CD14-positive monocyte (primary cell): Measurements from ENCODE around the gene VMP1. TPM values are rescaled to one million over a fixed set of nuclear protein-coding genes. Genes with fewer than 3 reads are reported as not detected.

Source experiments
- DNase-seq, 3 donors: peaks; one replicate each; pipeline ENCODE4 v3.0.0-alpha.2; 2011 to 2022
- H2AFZ ChIP-seq: 2 replicates; pipeline ENCODE4 v1.6.0; 2012; ENCODE audit warnings: mild to moderate bottlenecking, low read depth, low read length, inconsistent platforms; ENCODE audit not compliant: insufficient read depth, poor library complexity, severe bottlenecking
- H3K27ac ChIP-seq, 2 donors: 1 replicate in 1 of 2; 2 replicates in 1 of 2; pipeline ENCODE4 v1.5.1; 2012 to 2013; ENCODE audit warnings: low read length in 2 of 2, control low read depth in 1 of 2, inconsistent platforms in 1 of 2, low read depth in 1 of 2, mild to moderate bottlenecking in 1 of 2
- H3K27me3 ChIP-seq, 2 donors: one replicate each; pipeline versions ENCODE4 v1.6.0 to v1.6.1; 2011 to 2013; ENCODE audit warnings: low read length in 2 of 2; ENCODE audit not compliant: control insufficient read depth in 2 of 2, insufficient read depth in 2 of 2
- H3K36me3 ChIP-seq, 2 donors: replicated peaks in 1 of 2; 1 replicate in 1 of 2; 2 replicates in 1 of 2; pipeline versions ENCODE4 v1.5.1 to v1.6.1; 2012 to 2013; ENCODE audit warnings: low read length in 2 of 2, control low read depth in 1 of 2, inconsistent platforms in 1 of 2, mild to moderate bottlenecking in 1 of 2; ENCODE audit not compliant: insufficient read depth in 2 of 2, control insufficient read depth in 1 of 2
- H3K4me1 ChIP-seq, 2 donors: 1 replicate in 1 of 2; 2 replicates in 1 of 2; pipeline versions ENCODE4 v1.5.1 to v1.6.1; 2012 to 2013; ENCODE audit warnings: low read length in 2 of 2, control low read depth in 1 of 2, inconsistent platforms in 1 of 2, mild to moderate bottlenecking in 1 of 2, moderate library complexity in 1 of 2; ENCODE audit not compliant: insufficient read depth in 2 of 2, control insufficient read depth in 1 of 2
- H3K4me2 ChIP-seq: replicated peaks from 2 replicates; pipeline ENCODE3; 2012; ENCODE audit warnings: low read length, moderate library complexity, mild to moderate bottlenecking; ENCODE audit not compliant: poor library complexity, severe bottlenecking; ENCODE audit errors: extremely low read depth
- H3K4me3 ChIP-seq, 3 experiments: fragments of 200-600 bp in 1 of 3; sonication (generic) in 1 of 3; replicated peaks in 1 of 3; 1 replicate in 2 of 3; 2 replicates in 1 of 3; pipeline ENCODE4 v1.5.1; 2011 to 2013; ENCODE audit warnings: low read length in 3 of 3, mild to moderate bottlenecking in 3 of 3, control low read depth in 2 of 3, low read depth in 2 of 3, inconsistent platforms in 1 of 3, moderate library complexity in 1 of 3
- H3K79me2 ChIP-seq: 2 replicates; pipeline ENCODE4 v1.6.0; 2012; ENCODE audit warnings: mild to moderate bottlenecking, control low read depth, inconsistent platforms, low read length, moderate library complexity; ENCODE audit not compliant: insufficient read depth
- H3K9ac ChIP-seq: 2 replicates; pipeline ENCODE4 v1.6.0; 2017; ENCODE audit warnings: low read length, mild to moderate bottlenecking; ENCODE audit not compliant: insufficient read depth, poor library complexity, severe bottlenecking
- H3K9me3 ChIP-seq, 2 donors: replicated peaks in 1 of 2; 1 replicate in 1 of 2; 2 replicates in 1 of 2; pipeline versions ENCODE4 v1.5.1 to v1.6.1; 2012 to 2013; ENCODE audit warnings: low read length in 2 of 2, control low read depth in 1 of 2; ENCODE audit not compliant: control insufficient read depth in 1 of 2, insufficient read depth in 1 of 2
- H4K20me1 ChIP-seq: 2 replicates; pipeline ENCODE4 v1.6.0; 2012; ENCODE audit warnings: mild to moderate bottlenecking, low read length, control low read depth, moderate library complexity; ENCODE audit not compliant: insufficient read depth
- H3K27ac Mint-ChIP-seq, 7 donors: one replicate each; pipeline ENCODE4 v1.8.0; 2020; ENCODE audit warnings: mild to moderate bottlenecking in 7 of 7, mixed read lengths in 7 of 7, moderate library complexity in 6 of 7, inconsistent platforms in 2 of 7
- H3K27me3 Mint-ChIP-seq, 3 donors: one replicate each; pipeline ENCODE4 v1.8.0; 2021 to 2022; ENCODE audit warnings: low read depth in 3 of 3, mild to moderate bottlenecking in 3 of 3, mixed read lengths in 3 of 3, moderate library complexity in 3 of 3, inconsistent platforms in 1 of 3
- H3K36me3 Mint-ChIP-seq, 2 donors: one replicate each; pipeline ENCODE4 v1.8.0; 2020; ENCODE audit warnings: mixed read lengths in 2 of 2, inconsistent platforms in 1 of 2, mild to moderate bottlenecking in 1 of 2
- H3K4me1 Mint-ChIP-seq: one replicate; pipeline ENCODE4 v1.8.0; 2020; ENCODE audit warnings: mild to moderate bottlenecking, mixed read lengths
- H3K4me3 Mint-ChIP-seq, 2 donors: one replicate each; pipeline ENCODE4 v1.8.0; 2020; ENCODE audit warnings: mild to moderate bottlenecking in 2 of 2, mixed read lengths in 2 of 2, moderate library complexity in 1 of 2
- H3K9me3 Mint-ChIP-seq, 7 donors: one replicate each; pipeline ENCODE4 v1.8.0; 2020 to 2022; ENCODE audit warnings: mixed read lengths in 7 of 7, mild to moderate bottlenecking in 6 of 7, moderate library complexity in 6 of 7, inconsistent platforms in 2 of 7
- WGBS: methylation state at CpG from one replicate; pipeline ENCODE4 v1.1.5; 2013; ENCODE audit warnings: missing lambda C conversion rate; ENCODE audit not compliant: insufficient coverage; 5-methylcytosine and 5-hydroxymethylcytosine counted together
- intact Hi-C, 2 donors: fragments of 100-400 bp; cut with micrococcal nuclease; formaldehyde crosslinking; loops; one replicate each; pipeline versions ENCODE4 v1.15.0 to v1.15.1; 2023
- polyA plus RNA-seq, 3 donors: library from polyadenylated mRNA; depleted of rRNA in 1 of 3; unstranded in 2 of 3; stranded (reverse) in 1 of 3; fragments of 300-500 nt in 2 of 3; fragments of >200 nt in 1 of 3; fragmentation: Illumina TruSeq in 2 of 3; gene quantifications; 1 replicate in 2 of 3; 2 replicates in 1 of 3; pipeline ENCODE4 v1.2.3, GENCODE V29; 2012 to 2021
- TF ChIP-seq, protein P1 (sequence below): fragments of 200-600 bp; IDR thresholded peaks from one replicate; pipeline ENCODE4 v1.8.0; 2022; ENCODE audit warnings: antibody characterized with exemption, mild to moderate bottlenecking

VMP1 gene
- polyA plus RNA-seq, 3 donors = 246 to 511 (median 386) TPM

DNA sequence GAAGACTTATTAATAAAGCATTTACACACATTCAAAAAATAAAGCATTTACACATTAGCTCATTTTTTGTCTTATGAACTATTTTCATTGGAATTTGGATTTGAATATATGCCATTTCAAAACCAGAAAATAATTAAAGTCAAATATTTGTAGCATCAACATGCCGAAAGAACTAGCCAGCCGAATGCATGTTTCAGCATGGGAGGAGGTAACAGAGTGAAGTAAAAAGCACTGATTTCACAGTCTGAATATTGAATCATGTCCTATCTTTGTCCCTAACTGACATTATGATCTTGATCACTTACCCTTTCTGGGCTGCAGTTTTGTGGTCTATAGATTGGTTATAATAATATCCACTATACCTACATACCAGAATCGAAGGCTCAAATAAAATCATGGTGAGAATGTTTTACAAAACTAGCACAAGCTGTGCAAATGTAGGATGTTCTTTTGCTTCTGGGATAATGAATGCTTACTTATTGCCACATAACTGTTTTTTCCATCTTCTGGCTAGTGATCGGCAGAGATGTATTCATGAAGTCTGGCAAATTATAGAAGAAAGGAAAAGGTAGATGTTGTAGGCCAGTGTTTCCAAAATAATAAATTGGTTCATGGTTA lies 100.5 kb downstream of the VMP1 start:
- peaks cover 0 to 3% (median 0%) of the 10 kb centered on the region in 7 donors for H3K9me3 Mint-ChIP-seq
- no peak overlapping the region for H3K4me3 ChIP-seq
- peaks cover 28 to 42% of the 10 kb centered on the region in 2 donors for H3K36me3 ChIP-seq
- H3K4me1 ChIP-seq = peaks cover 30 to 71% of the 10 kb centered on the region in 2 donors
- H3K4me3 Mint-ChIP-seq = no peak overlapping the region
- no peaks in the 10 kb centered on the region for H3K9me3 ChIP-seq
- WGBS = no CpG with 5 or more reads among the region's 4 CpGs
- intact Hi-C loops = loop anchor here in 1 of 2 donors (5.0 kb wide), 1 partner anchor 34 kb away; no protein-coding TSS in a partner anchor
- no peak for DNase-seq
- peak overlapping the region in 1 of 2 donors; percentile 29 for H3K27ac ChIP-seq
- TF ChIP-seq, protein P1, sequence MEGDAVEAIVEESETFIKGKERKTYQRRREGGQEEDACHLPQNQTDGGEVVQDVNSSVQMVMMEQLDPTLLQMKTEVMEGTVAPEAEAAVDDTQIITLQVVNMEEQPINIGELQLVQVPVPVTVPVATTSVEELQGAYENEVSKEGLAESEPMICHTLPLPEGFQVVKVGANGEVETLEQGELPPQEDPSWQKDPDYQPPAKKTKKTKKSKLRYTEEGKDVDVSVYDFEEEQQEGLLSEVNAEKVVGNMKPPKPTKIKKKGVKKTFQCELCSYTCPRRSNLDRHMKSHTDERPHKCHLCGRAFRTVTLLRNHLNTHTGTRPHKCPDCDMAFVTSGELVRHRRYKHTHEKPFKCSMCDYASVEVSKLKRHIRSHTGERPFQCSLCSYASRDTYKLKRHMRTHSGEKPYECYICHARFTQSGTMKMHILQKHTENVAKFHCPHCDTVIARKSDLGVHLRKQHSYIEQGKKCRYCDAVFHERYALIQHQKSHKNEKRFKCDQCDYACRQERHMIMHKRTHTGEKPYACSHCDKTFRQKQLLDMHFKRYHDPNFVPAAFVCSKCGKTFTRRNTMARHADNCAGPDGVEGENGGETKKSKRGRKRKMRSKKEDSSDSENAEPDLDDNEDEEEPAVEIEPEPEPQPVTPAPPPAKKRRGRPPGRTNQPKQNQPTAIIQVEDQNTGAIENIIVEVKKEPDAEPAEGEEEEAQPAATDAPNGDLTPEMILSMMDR = no peak
- peaks cover 38% of the 10 kb centered on the region for H3K4me1 Mint-ChIP-seq
- no peaks in the 10 kb centered on the region for H3K27me3 ChIP-seq
- H3K9ac ChIP-seq = no peak overlapping the region
- no peak overlapping the region for H2AFZ ChIP-seq
- no peak overlapping the region for H3K4me2 ChIP-seq
- peaks cover 46% of the 10 kb centered on the region for H3K79me2 ChIP-seq
- peaks cover 31 to 52% of the 10 kb centered on the region in 2 donors for H3K36me3 Mint-ChIP-seq
- H3K27me3 Mint-ChIP-seq = peaks cover 0 to 2% (median 0%) of the 10 kb centered on the region in 3 donors
- H4K20me1 ChIP-seq = no peaks in the 10 kb centered on the region
- peak overlapping the region in 5 of 7 donors; percentile 17 to 70 (median 42) for H3K27ac Mint-ChIP-seq

DNA sequence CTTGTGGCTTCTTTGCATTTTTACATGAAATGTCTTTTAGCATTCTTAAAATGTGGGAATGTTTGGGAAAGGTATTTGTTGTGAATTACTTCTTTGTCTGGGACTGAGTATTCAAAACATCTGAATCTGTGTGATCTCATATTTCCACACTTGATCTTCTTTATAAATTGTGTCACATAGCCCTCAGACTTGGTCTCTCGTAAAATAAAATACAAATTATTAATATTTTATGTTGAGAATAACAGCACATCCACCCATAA lies 103.4 kb downstream of the VMP1 start:
- no peaks in the 10 kb centered on the region for H4K20me1 ChIP-seq
- no peak for DNase-seq
- H3K36me3 ChIP-seq = peaks cover 38 to 66% of the 10 kb centered on the region in 2 donors
- no peaks in the 10 kb centered on the region for H3K9me3 ChIP-seq
- H3K4me3 Mint-ChIP-seq = no peak overlapping the region
- peaks cover 42% of the 10 kb centered on the region for H3K79me2 ChIP-seq
- peaks cover 43 to 73% of the 10 kb centered on the region in 2 donors for H3K36me3 Mint-ChIP-seq
- no peak overlapping the region for H3K9ac ChIP-seq
- no peak overlapping the region for H3K4me2 ChIP-seq
- H3K27ac ChIP-seq = no peak overlapping the region
- H3K27ac Mint-ChIP-seq = no peak overlapping the region
- H3K4me1 ChIP-seq = peaks cover 25 to 53% of the 10 kb centered on the region in 2 donors
- WGBS = no CpG with 5 or more reads among the region's 1 CpG
- no peak overlapping the region for H3K4me3 ChIP-seq
- intact Hi-C loops = no loop called here
- H3K27me3 ChIP-seq = no peaks in the 10 kb centered on the region
- H3K9me3 Mint-ChIP-seq = peaks cover 0 to 3% (median 0%) of the 10 kb centered on the region in 7 donors
- H3K27me3 Mint-ChIP-seq = peaks cover 0 to 6% (median 0%) of the 10 kb centered on the region in 3 donors
- H3K4me1 Mint-ChIP-seq = peaks cover 41% of the 10 kb centered on the region
- TF ChIP-seq, protein P1 = no peak
- no peak overlapping the region for H2AFZ ChIP-seq
